CD1c-positive myeloid dendritic cell (primary cell): ENCODE data around the gene NAP1L1.
A peak's percentile ranks its signal among the peaks of the same experiment; 100 is the strongest.

Source experiments
- DNase-seq: peaks from one replicate; pipeline ENCODE4 v3.0.0-alpha.2; 2016; ENCODE audit errors: extremely low spot score

The NAP1L1 gene

GRCh38 chr12:76040461-76040860 lies 44.0 kb downstream of the NAP1L1 start:
- DNase-seq = no peak

- no peak for DNase-seq
Measured at GRCh38 chr12:76038176-76038575, 46.3 kb downstream of the NAP1L1 start.

- DNase-seq = peak; percentile 81
Measured at GRCh38 chr12:76037130-76038103, 47.1 kb downstream of the NAP1L1 start.

GRCh38 chr12:76035045-76035444 lies 49.4 kb downstream of the NAP1L1 start:
- DNase-seq = no peak

- DNase-seq = no peak
Measured at GRCh38 chr12:76033081-76034011, 51.1 kb downstream of the NAP1L1 start.

- peak; percentile 86 for DNase-seq
Measured at GRCh38 chr12:76032043-76032981, 52.2 kb downstream of the NAP1L1 start.

GRCh38 chr12:76031414-76032042 lies 53.0 kb downstream of the NAP1L1 start, which contains the start of gene PHLDA1:
TSS of gene PHLDA1 (minus strand) at chr12:76031776.
- peak; percentile 98 for DNase-seq

- DNase-seq = no peak
Measured at GRCh38 chr12:76031081-76031413, 53.4 kb downstream of the NAP1L1 start.

- DNase-seq = no peak
Measured at GRCh38 chr12:76030341-76031080, 54.0 kb downstream of the NAP1L1 start.

GRCh38 chr12:76029982-76030340 lies 54.5 kb downstream of the NAP1L1 start:
- peak; percentile 62 for DNase-seq

GRCh38 chr12:76028571-76029277 lies 55.8 kb downstream of the NAP1L1 start:
- DNase-seq = peak; percentile 21

GRCh38 chr12:76026643-76027063 lies 57.8 kb downstream of the NAP1L1 start:
- DNase-seq = no peak

- DNase-seq = peak; percentile 16
Measured at GRCh38 chr12:76025601-76026575, 58.6 kb downstream of the NAP1L1 start.

- DNase-seq = peak; percentile 76
Measured at GRCh38 chr12:76024942-76025600, 59.4 kb downstream of the NAP1L1 start.

- no peak for DNase-seq
Measured at GRCh38 chr12:76024102-76024781, 60.2 kb downstream of the NAP1L1 start.

GRCh38 chr12:76023069-76023690 lies 61.3 kb downstream of the NAP1L1 start:
- no peak for DNase-seq

- DNase-seq = no peak
Measured at GRCh38 chr12:76022506-76022905, 62.0 kb downstream of the NAP1L1 start.
